K562 (cell line): Measurements from ENCODE around the gene SLC12A6. TPM values are rescaled to one million over a fixed set of nuclear protein-coding genes. Genes with fewer than 3 reads are reported as not detected.

Experiments
- CTCFL ChIP-seq: IDR thresholded peaks from 2 replicates; pipeline ENCODE4 v1.6.1; 2011; ENCODE audit warnings: borderline replicate concordance, low read depth, mild to moderate bottlenecking, moderate library complexity, low read length; ENCODE audit not compliant: insufficient read depth, poor library complexity, severe bottlenecking
- GTF2F1 ChIP-seq: IDR thresholded peaks from 2 replicates; pipeline ENCODE4 v1.6.1; 2011; ENCODE audit warnings: low read depth, low read length, improper control_type of control experiment
- HEY1 ChIP-seq: fragments of 250-450 bp; sonication (Bioruptor Pico); IDR thresholded peaks from 2 replicates; pipeline ENCODE4 v1.5.0; 2020; ENCODE audit warnings: mild to moderate bottlenecking, moderate library complexity, borderline replicate concordance
- PHB ChIP-seq: fragments of 250-450 bp; sonication (Bioruptor Pico); IDR thresholded peaks from 2 replicates; pipeline ENCODE4 v1.5.0; 2021
- POLR2A ChIP-seq: fragments of 450-650 bp; conservative IDR thresholded peaks from 2 replicates; pipeline ENCODE4 v1.6.1; 2016
- RBM39 ChIP-seq: fragments of 200-400 bp; formaldehyde crosslinking; optimal IDR thresholded peaks from 2 replicates; pipeline ENCODE3; 2018; ENCODE audit warnings: low read depth, low read length
- TAF9B ChIP-seq: fragments of 450-650 bp; IDR thresholded peaks from 2 replicates; pipeline ENCODE4 v1.6.1; 2018; ENCODE audit warnings: mild to moderate bottlenecking; ENCODE audit not compliant: partially characterized antibody
- TBL1XR1 ChIP-seq, 2 experiments: IDR thresholded peaks; 2 replicates each; pipeline ENCODE4 v1.6.1; 2012; ENCODE audit warnings: improper control_type of control experiment in 2 of 2, low read length in 2 of 2, mild to moderate bottlenecking in 1 of 2
- TCFL5 ChIP-seq: fragments of 250-450 bp; sonication (Bioruptor Pico); conservative IDR thresholded peaks from 2 replicates; pipeline ENCODE4 v1.6.1; 2021; ENCODE audit warnings: mild to moderate bottlenecking, moderate library complexity, matching md5 sums
- USF1 ChIP-seq: sonication (generic); formaldehyde crosslinking; IDR thresholded peaks from 2 replicates; pipeline ENCODE4 v1.9.0; 2022; ENCODE audit warnings: mild to moderate bottlenecking, missing genetic modification reagents
- ZBTB11 ChIP-seq, 3 experiments: fragments of 200-800 bp in 1 of 3; fragments of 250-450 bp in 1 of 3; fragments of 450-650 bp in 1 of 3; sonication (Bioruptor Pico) in 1 of 3; sonication (Bioruptor generic) in 1 of 3; formaldehyde crosslinking in 1 of 3; IDR thresholded peaks; 2 replicates each; pipeline versions ENCODE4 v1.6.1 to v1.8.0; 2016 to 2022; ENCODE audit warnings: mild to moderate bottlenecking in 2 of 3, missing genetic modification characterization in 2 of 3, missing compliant biosample characterization in 1 of 3, moderate library complexity in 1 of 3
- ZBTB34 ChIP-seq: fragments of 250-450 bp; sonication (Bioruptor Pico); IDR thresholded peaks from 2 replicates; pipeline ENCODE4 v1.8.0; 2021; ENCODE audit warnings: mild to moderate bottlenecking, moderate library complexity
- ZEB2 ChIP-seq: fragments of 450-650 bp; IDR thresholded peaks from 2 replicates; pipeline ENCODE4 v1.6.1; 2016
- ZNF76 ChIP-seq: fragments of 250-450 bp; sonication (Bioruptor Pico); IDR thresholded peaks from 2 replicates; pipeline ENCODE4 v1.4.0; 2020; ENCODE audit warnings: mild to moderate bottlenecking, moderate library complexity, borderline replicate concordance
- polyA plus RNA-seq, 8 experiments: library from polyadenylated mRNA; depleted of rRNA in 4 of 8; stranded (reverse) in 5 of 8; unstranded in 3 of 8; fragments of >200 nt; fragmentation: Nextera tagmentation in 2 of 8; fragmentation: Illumina TruSeq in 1 of 8; extraction: Ambion mirVana in 2 of 8; extraction: Trizol in 1 of 8; gene quantifications; 2 replicates each; pipeline versions ENCODE4 v1.2.1 to v1.2.3, GENCODE V29; 2011 to 2014; ENCODE audit warnings: inconsistent platforms in 1 of 8, missing spikeins in 1 of 8
- total RNA-seq, 7 experiments: library from RNA; depleted of rRNA in 6 of 7; stranded (reverse); fragments of >200 nt in 6 of 7; fragmentation: Illumina TruSeq in 2 of 7; extraction: Trizol in 2 of 7; gene quantifications; 2 replicates each; pipeline versions ENCODE4 v1.2.1 to v1.2.3, GENCODE V29; 2011 to 2021; ENCODE audit warnings: low replicate concordance in 1 of 7
- TF ChIP-seq, protein P1 (sequence below): fragments of 450-650 bp; formaldehyde crosslinking; IDR thresholded peaks from 2 replicates; pipeline ENCODE4 v1.4.0; 2020; ENCODE audit warnings: mild to moderate bottlenecking, moderate library complexity

SLC12A6 gene
- total and polyA plus RNA-seq, 9 of the 15 experiments (the other 6 are each of a cell fraction or from before 2014, with no cell fraction given) = 1.4 to 16.4 (median 6.7) TPM

- TF ChIP-seq ZBTB34 (CRISPR knock-in tag) (no peak), ZEB2 (no peak), TBL1XR1 (IDR thresholded peaks at IDR 0.05; ENCODE audit: low read length in 2 of 2) (no peak), PHB (CRISPR knock-in tag) (no peak), POLR2A (peak; percentile 61), GTF2F1 (no peak), USF1 (peak; percentile 95), TAF9B (peak; percentile 42), CTCFL (no peak), TCFL5 (no peak), HEY1 (no peak), ZNF76 (CRISPR knock-in tag) (no peak), ZBTB11 (CRISPR knock-in tag; IDR thresholded peaks at IDR 0.05) (peak in 1 of 3 experiments; percentile 10; a peak in 1 of 6 replicates), RBM39 (no peak)
- TF ChIP-seq, protein P1, sequence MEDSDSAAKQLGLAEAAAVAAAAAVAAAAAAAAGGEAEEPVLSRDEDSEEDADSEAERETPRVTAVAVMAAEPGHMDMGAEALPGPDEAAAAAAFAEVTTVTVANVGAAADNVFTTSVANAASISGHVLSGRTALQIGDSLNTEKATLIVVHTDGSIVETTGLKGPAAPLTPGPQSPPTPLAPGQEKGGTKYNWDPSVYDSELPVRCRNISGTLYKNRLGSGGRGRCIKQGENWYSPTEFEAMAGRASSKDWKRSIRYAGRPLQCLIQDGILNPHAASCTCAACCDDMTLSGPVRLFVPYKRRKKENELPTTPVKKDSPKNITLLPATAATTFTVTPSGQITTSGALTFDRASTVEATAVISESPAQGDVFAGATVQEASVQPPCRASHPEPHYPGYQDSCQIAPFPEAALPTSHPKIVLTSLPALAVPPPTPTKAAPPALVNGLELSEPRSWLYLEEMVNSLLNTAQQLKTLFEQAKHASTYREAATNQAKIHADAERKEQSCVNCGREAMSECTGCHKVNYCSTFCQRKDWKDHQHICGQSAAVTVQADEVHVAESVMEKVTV (CRISPR knock-in tag) = no peak
Measured at GRCh38 chr15:34318277-34319079, 19.1 kb downstream of the SLC12A6 start (continued).
